Left ventricle myocardium inferior (tissue), 1 donor: Measurements from ENCODE around the gene CLEC16A. TPM values are rescaled to one million over a fixed set of nuclear protein-coding genes. Genes with fewer than 3 reads are reported as not detected.

ENCODE experiments used
- DNase-seq: peaks from one replicate; pipeline ENCODE4 v3.0.0-alpha.2; 2020
- H3K27ac ChIP-seq: fragments of 200-600 bp; replicated peaks from 2 replicates; pipeline ENCODE4 v1.8.0; 2021
- H3K27me3 ChIP-seq: fragments of 200-600 bp; 2 replicates; pipeline ENCODE4 v1.8.0; 2021; ENCODE audit warnings: low read depth
- H3K36me3 ChIP-seq: fragments of 200-600 bp; 2 replicates; pipeline ENCODE4 v1.8.0; 2021
- H3K4me1 ChIP-seq: fragments of 200-600 bp; 2 replicates; pipeline ENCODE4 v1.8.0; 2021
- H3K4me3 ChIP-seq: fragments of 200-600 bp; 2 replicates; pipeline ENCODE4 v1.8.0; 2021; ENCODE audit warnings: mild to moderate bottlenecking, moderate library complexity
- H3K9me3 ChIP-seq: fragments of 200-600 bp; replicated peaks from 2 replicates; pipeline ENCODE4 v1.8.0; 2021
- intact Hi-C: fragments of 100-400 bp; cut with micrococcal nuclease; formaldehyde crosslinking; loops from one replicate; pipeline ENCODE4 v1.11.0; 2022
- total RNA-seq: library from RNA; stranded (reverse); fragmentation: NEBNext Ultra II Directional; extraction: Animal tissue kit (Norgen Biotek cat#: 25700); gene quantifications from one replicate; pipeline ENCODE4 v1.2.1, GENCODE V29; 2021
- TF ChIP-seq, protein P1 (sequence below): fragments of 200-600 bp; IDR thresholded peaks from 2 replicates; pipeline ENCODE4 v1.8.0; 2021; ENCODE audit warnings: antibody characterized with exemption, mild to moderate bottlenecking, borderline replicate concordance
- donor health status: DM: no; HTN: yes; CAD: no; lungs with severe emphysema.

The CLEC16A gene
- total RNA-seq, 1 donor from 2014 or later: 24.6 TPM

- Histone ChIP-seq H3K36me3 (no peaks in the 10 kb centered on the region), H3K4me1 (peaks cover 2% of the 10 kb centered on the region), H3K4me3 (no peak overlapping the region), H3K27me3 (no peaks in the 10 kb centered on the region), H3K27ac (no peak overlapping the region), H3K9me3 (no peaks in the 10 kb centered on the region)
- DNase-seq: no peak
- intact Hi-C loops: no loop called here
- TF ChIP-seq, protein P1, sequence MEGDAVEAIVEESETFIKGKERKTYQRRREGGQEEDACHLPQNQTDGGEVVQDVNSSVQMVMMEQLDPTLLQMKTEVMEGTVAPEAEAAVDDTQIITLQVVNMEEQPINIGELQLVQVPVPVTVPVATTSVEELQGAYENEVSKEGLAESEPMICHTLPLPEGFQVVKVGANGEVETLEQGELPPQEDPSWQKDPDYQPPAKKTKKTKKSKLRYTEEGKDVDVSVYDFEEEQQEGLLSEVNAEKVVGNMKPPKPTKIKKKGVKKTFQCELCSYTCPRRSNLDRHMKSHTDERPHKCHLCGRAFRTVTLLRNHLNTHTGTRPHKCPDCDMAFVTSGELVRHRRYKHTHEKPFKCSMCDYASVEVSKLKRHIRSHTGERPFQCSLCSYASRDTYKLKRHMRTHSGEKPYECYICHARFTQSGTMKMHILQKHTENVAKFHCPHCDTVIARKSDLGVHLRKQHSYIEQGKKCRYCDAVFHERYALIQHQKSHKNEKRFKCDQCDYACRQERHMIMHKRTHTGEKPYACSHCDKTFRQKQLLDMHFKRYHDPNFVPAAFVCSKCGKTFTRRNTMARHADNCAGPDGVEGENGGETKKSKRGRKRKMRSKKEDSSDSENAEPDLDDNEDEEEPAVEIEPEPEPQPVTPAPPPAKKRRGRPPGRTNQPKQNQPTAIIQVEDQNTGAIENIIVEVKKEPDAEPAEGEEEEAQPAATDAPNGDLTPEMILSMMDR: no peak
Observed at GRCh38 chr16:11150190-11150589, 205.8 kb downstream of the CLEC16A start.

- Histone ChIP-seq H3K4me1 (peaks cover 6% of the 10 kb centered on the region), H3K27me3 (no peaks in the 10 kb centered on the region), H3K27ac (no peak overlapping the region), H3K9me3 (no peaks in the 10 kb centered on the region), H3K36me3 (no peaks in the 10 kb centered on the region), H3K4me3 (no peak overlapping the region)
- no peak for DNase-seq
- TF ChIP-seq, protein P1: no peak
- intact Hi-C loops: no loop called here
Observed at GRCh38 chr16:11151156-11151884, 207.0 kb downstream of the CLEC16A start.

- no peak for DNase-seq
- Histone ChIP-seq H3K27me3 (no peaks in the 10 kb centered on the region), H3K4me1 (peaks cover 6% of the 10 kb centered on the region), H3K27ac (no peak overlapping the region), H3K9me3 (no peaks in the 10 kb centered on the region), H3K36me3 (no peaks in the 10 kb centered on the region), H3K4me3 (no peak overlapping the region)
- TF ChIP-seq, protein P1: no peak
- intact Hi-C loops: no loop called here
Observed at GRCh38 chr16:11151885-11152629, 207.7 kb downstream of the CLEC16A start.

GRCh38 chr16:11152677-11153331 is 208.4 kb downstream of the CLEC16A start:
- TF ChIP-seq, protein P1: no peak
- Histone ChIP-seq H3K36me3 (no peaks in the 10 kb centered on the region), H3K9me3 (no peaks in the 10 kb centered on the region), H3K27ac (no peak overlapping the region), H3K4me3 (no peak overlapping the region), H3K4me1 (peaks cover 6% of the 10 kb centered on the region), H3K27me3 (no peaks in the 10 kb centered on the region)
- intact Hi-C loops: no loop called here
- DNase-seq: no peak

DNA sequence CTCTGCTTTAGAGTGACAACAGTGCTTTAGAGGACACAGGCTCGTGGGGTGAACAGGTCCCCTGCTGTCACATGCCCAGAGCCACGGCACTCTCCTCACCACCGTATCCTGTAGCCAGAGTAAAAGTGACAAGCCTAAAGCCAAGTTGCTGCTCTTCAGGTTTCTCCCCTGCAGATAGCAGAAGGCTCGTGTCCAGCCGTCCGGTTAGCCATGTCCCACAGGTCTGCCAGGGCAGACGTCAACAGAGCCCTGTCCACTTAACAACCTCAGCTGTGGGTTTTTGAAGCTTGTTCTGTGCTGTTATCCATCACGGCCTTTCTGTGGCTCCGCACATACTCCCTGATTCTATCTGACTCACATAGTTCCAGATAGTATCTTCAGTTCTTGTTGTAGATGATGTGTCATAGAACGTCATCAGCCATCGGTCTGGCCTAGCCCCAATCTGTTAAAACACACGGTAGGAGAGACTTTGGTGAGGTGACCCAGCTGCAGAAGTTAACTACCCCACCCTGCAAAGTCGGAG is 211.0 kb downstream of the CLEC16A start:
- H3K27me3 ChIP-seq: no peaks in the 10 kb centered on the region
- H3K4me1 ChIP-seq: peaks cover 21% of the 10 kb centered on the region
- no peaks in the 10 kb centered on the region for H3K9me3 ChIP-seq
- no peaks in the 10 kb centered on the region for H3K36me3 ChIP-seq
- TF ChIP-seq, protein P1: no peak
- intact Hi-C loops: no loop called here
- DNase-seq: no peak
- no peak overlapping the region for H3K4me3 ChIP-seq
- H3K27ac ChIP-seq: no peak overlapping the region
